Smooth muscle cell (in vitro differentiated cells): ENCODE results near the gene TRABD2A. TPM values are rescaled to one million over a fixed set of nuclear protein-coding genes. Genes with fewer than 3 reads are reported as not detected.

Source experiments
- DNase-seq: peaks from one replicate; lab custom pipeline; 2025; ENCODE audit not compliant: unreplicated experiment; lab: John Stamatoyannopoulos, UW
- H2AFZ ChIP-seq: fragments of 200-600 bp; sonication (generic); 2 replicates; pipeline ENCODE4 v1.6.0; 2016; ENCODE audit warnings: antibody characterized with exemption, low read depth, mild to moderate bottlenecking
- H3F3A ChIP-seq: fragments of 200-600 bp; sonication (generic); 2 replicates; pipeline ENCODE4 v1.6.0; 2017; ENCODE audit warnings: antibody characterized with exemption, low read depth
- H3K27ac ChIP-seq: fragments of 200-600 bp; sonication (generic); 2 replicates; pipeline ENCODE4 v1.5.1; 2016; ENCODE audit warnings: low read depth, mild to moderate bottlenecking
- H3K27me3 ChIP-seq: fragments of 200-600 bp; sonication (generic); 2 replicates; pipeline ENCODE4 v1.6.1; 2016; ENCODE audit warnings: low read depth, mild to moderate bottlenecking
- H3K36me3 ChIP-seq: fragments of 200-600 bp; sonication (generic); 2 replicates; pipeline ENCODE4 v1.5.1; 2016; ENCODE audit warnings: low read depth
- H3K4me1 ChIP-seq: fragments of 200-600 bp; sonication (generic); 2 replicates; pipeline ENCODE4 v1.5.1; 2016; ENCODE audit warnings: low read depth
- H3K4me2 ChIP-seq: fragments of 200-600 bp; sonication (generic); 2 replicates; pipeline ENCODE4 v1.6.0; 2016; ENCODE audit warnings: mild to moderate bottlenecking
- H3K4me3 ChIP-seq: fragments of 200-600 bp; sonication (generic); 2 replicates; pipeline ENCODE4 v1.5.1; 2016; ENCODE audit warnings: mild to moderate bottlenecking
- H3K79me2 ChIP-seq: fragments of 200-600 bp; sonication (generic); 2 replicates; pipeline ENCODE4 v1.6.0; 2016; ENCODE audit warnings: low read depth, mild to moderate bottlenecking
- H3K9ac ChIP-seq: fragments of 200-600 bp; sonication (generic); 2 replicates; pipeline ENCODE4 v1.6.0; 2016; ENCODE audit warnings: low read depth
- H3K9me3 ChIP-seq: fragments of 200-600 bp; sonication (generic); replicated peaks from 2 replicates; pipeline ENCODE4 v1.5.1; 2016; ENCODE audit warnings: low read depth
- H4K20me1 ChIP-seq: fragments of 200-600 bp; sonication (generic); 2 replicates; pipeline ENCODE4 v1.6.0; 2016; ENCODE audit warnings: low read depth
- CTCF ChIP-seq: fragments of 200-600 bp; sonication (generic); IDR thresholded peaks from 2 replicates; pipeline ENCODE4 v1.5.1; 2017; ENCODE audit warnings: borderline replicate concordance, mild to moderate bottlenecking, antibody characterized with exemption; ENCODE audit not compliant: insufficient read depth, poor library complexity, severe bottlenecking
- WGBS: methylation state at CpG from one replicate; pipeline ENCODE4 v1.1.7; 2016; ENCODE audit warnings: low lambda C conversion rate; 5-methylcytosine and 5-hydroxymethylcytosine counted together
- polyA plus RNA-seq: library from polyadenylated mRNA; unstranded; fragments of >200 nt; fragmentation: Nextera tagmentation; extraction: Ambion mirVana; gene quantifications from 2 replicates; pipeline ENCODE4 v1.2.1, GENCODE V29; 2016
- total RNA-seq: library from RNA; depleted of rRNA; stranded (reverse); fragments of >200 nt; gene quantifications from 2 replicates; pipeline ENCODE4 v1.2.3, GENCODE V29; 2014

The TRABD2A gene
- total and polyA plus RNA-seq, 2 experiments from 2014 or later = 0.11 TPM; not detected in 1

- no peaks in the 10 kb centered on the region for H3K36me3 ChIP-seq
- no peaks in the 10 kb centered on the region for H3K4me1 ChIP-seq
- H2AFZ ChIP-seq = no peak overlapping the region
- no peak for DNase-seq
- H3F3A ChIP-seq = no peaks in the 10 kb centered on the region
- H3K27ac ChIP-seq = no peak overlapping the region
- 100% methylated on average over 1 of the region's 1 CpG for WGBS
- no peaks in the 10 kb centered on the region for H3K27me3 ChIP-seq
- TF ChIP-seq CTCF = no peak
- H3K9me3 ChIP-seq = no peaks in the 10 kb centered on the region
- H4K20me1 ChIP-seq = no peaks in the 10 kb centered on the region
- H3K4me2 ChIP-seq = no peak overlapping the region
- H3K9ac ChIP-seq = no peak overlapping the region
- no peak overlapping the region for H3K4me3 ChIP-seq
- H3K79me2 ChIP-seq = no peaks in the 10 kb centered on the region
Observed at GRCh38 chr2:84788027-84788426, 92.9 kb downstream of the TRABD2A start.

- Histone ChIP-seq H3K4me2 (no peak overlapping the region), H3K9me3 (no peaks in the 10 kb centered on the region), H3K27me3 (no peaks in the 10 kb centered on the region), H2AFZ (no peak overlapping the region), H3K36me3 (no peaks in the 10 kb centered on the region), H3K27ac (no peak overlapping the region), H4K20me1 (no peaks in the 10 kb centered on the region), H3K4me3 (no peak overlapping the region), H3K4me1 (no peaks in the 10 kb centered on the region), H3K79me2 (no peaks in the 10 kb centered on the region), H3F3A (no peaks in the 10 kb centered on the region), H3K9ac (no peak overlapping the region)
- no peak for TF ChIP-seq CTCF
- no peak for DNase-seq
Observed at GRCh38 chr2:84786601-84787000, 94.3 kb downstream of the TRABD2A start.

GRCh38 chr2:84785950-84786349, 94.9 kb downstream of the TRABD2A start:
- TF ChIP-seq CTCF = no peak
- Histone ChIP-seq H3K27me3 (no peaks in the 10 kb centered on the region), H3K4me2 (no peak overlapping the region), H3K9me3 (no peaks in the 10 kb centered on the region), H3K27ac (no peak overlapping the region), H3K4me1 (no peaks in the 10 kb centered on the region), H3K36me3 (no peaks in the 10 kb centered on the region), H3K79me2 (no peaks in the 10 kb centered on the region), H2AFZ (no peak overlapping the region), H3K4me3 (no peak overlapping the region), H3F3A (no peaks in the 10 kb centered on the region), H4K20me1 (no peaks in the 10 kb centered on the region), H3K9ac (no peak overlapping the region)
- 94% methylated on average over 4 of the region's 4 CpGs for WGBS
- no peak for DNase-seq

GRCh38 chr2:84782717-84783442, 98.0 kb downstream of the TRABD2A start:
- Histone ChIP-seq H3K36me3 (no peaks in the 10 kb centered on the region), H3K4me3 (no peak overlapping the region), H3K9me3 (no peaks in the 10 kb centered on the region), H3K4me1 (no peaks in the 10 kb centered on the region), H3K4me2 (no peak overlapping the region), H3K79me2 (no peaks in the 10 kb centered on the region), H3K27me3 (no peaks in the 10 kb centered on the region), H3K9ac (no peak overlapping the region), H4K20me1 (no peaks in the 10 kb centered on the region), H3F3A (no peaks in the 10 kb centered on the region), H2AFZ (no peak overlapping the region), H3K27ac (no peak overlapping the region)
- no peak for TF ChIP-seq CTCF
- WGBS = 81% methylated on average over 1 of the region's 1 CpG
- no peak for DNase-seq
